GM23338 (cell line): Measurements from ENCODE around the gene ADIRF. TPM values are rescaled to one million over a fixed set of nuclear protein-coding genes. Genes with fewer than 3 reads are reported as not detected.
A peak's percentile ranks its signal among the peaks of the same experiment; 100 is the strongest.

ENCODE experiments used
- ATAC-seq: fragments of 200-7000 bp; cut with Tn5 transposase; 3 replicates; pipeline ENCODE4 v1.9.1; 2020
- DNase-seq: peaks from one replicate; pipeline ENCODE4 v3.0.0-alpha.2; 2015; ENCODE audit warnings: low spot score
- H2AFZ ChIP-seq: fragments of 200-600 bp; sonication (generic); 2 replicates; pipeline ENCODE4 v1.8.0; 2016; ENCODE audit warnings: antibody characterized with exemption, mild to moderate bottlenecking, moderate library complexity
- H3F3A ChIP-seq: fragments of 200-600 bp; sonication (generic); replicated peaks from 2 replicates; pipeline ENCODE4 v1.8.0; 2017; ENCODE audit warnings: antibody characterized with exemption, mixed run types, low read depth
- H3K27ac ChIP-seq: fragments of 200-600 bp; sonication (generic); 2 replicates; pipeline ENCODE4 v1.6.1; 2016; ENCODE audit warnings: low read depth
- H3K27me3 ChIP-seq: fragments of 200-600 bp; sonication (generic); 2 replicates; pipeline ENCODE4 v1.8.0; 2016; ENCODE audit warnings: mild to moderate bottlenecking, mixed run types, moderate library complexity; ENCODE audit not compliant: insufficient read depth
- H3K36me3 ChIP-seq: fragments of 200-600 bp; sonication (generic); 2 replicates; pipeline ENCODE4 v1.8.0; 2016; ENCODE audit warnings: mild to moderate bottlenecking; ENCODE audit not compliant: insufficient read depth
- H3K4me1 ChIP-seq: fragments of 200-600 bp; sonication (generic); 2 replicates; pipeline ENCODE4 v1.8.0; 2016; ENCODE audit warnings: mild to moderate bottlenecking, moderate library complexity; ENCODE audit not compliant: insufficient read depth
- H3K4me2 ChIP-seq: fragments of 200-600 bp; sonication (generic); 2 replicates; pipeline ENCODE4 v1.7.1; 2017; ENCODE audit warnings: mixed run types
- H3K4me3 ChIP-seq: fragments of 200-600 bp; sonication (generic); 2 replicates; pipeline ENCODE4 v1.6.1; 2016; ENCODE audit warnings: mixed run types
- H3K79me2 ChIP-seq: fragments of 200-600 bp; sonication (generic); replicated peaks from 2 replicates; pipeline ENCODE4 v1.8.0; 2017; ENCODE audit warnings: mild to moderate bottlenecking; ENCODE audit not compliant: insufficient read depth
- H3K9me2 ChIP-seq: fragments of 200-600 bp; sonication (generic); 2 replicates; pipeline ENCODE4 v1.8.0; 2017; ENCODE audit not compliant: insufficient read depth
- H4K20me1 ChIP-seq: fragments of 200-600 bp; sonication (generic); replicated peaks from 2 replicates; pipeline ENCODE4 v1.8.0; 2017; ENCODE audit warnings: mild to moderate bottlenecking; ENCODE audit not compliant: insufficient read depth
- H3K27ac Mint-ChIP-seq: 2 replicates; pipeline ENCODE4 v1.8.0; 2020; ENCODE audit warnings: inconsistent platforms, mild to moderate bottlenecking, moderate library complexity, mixed read lengths
- H3K27me3 Mint-ChIP-seq: 3 replicates; pipeline ENCODE4 v1.8.0; 2022; ENCODE audit warnings: low read depth, mild to moderate bottlenecking, moderate library complexity, mixed read lengths, inconsistent platforms; ENCODE audit not compliant: insufficient read depth, poor library complexity
- H3K36me3 Mint-ChIP-seq: 3 replicates; pipeline ENCODE4 v1.8.0; 2021; ENCODE audit warnings: low read depth, mild to moderate bottlenecking, inconsistent platforms, moderate library complexity, mixed read lengths
- H3K4me1 Mint-ChIP-seq: 3 replicates; pipeline ENCODE4 v1.8.0; 2020; ENCODE audit warnings: mild to moderate bottlenecking, inconsistent platforms, mixed read lengths
- H3K4me3 Mint-ChIP-seq: 3 replicates; pipeline ENCODE4 v1.8.0; 2021; ENCODE audit warnings: moderate library complexity, mild to moderate bottlenecking, inconsistent platforms, mixed read lengths
- H3K9me3 Mint-ChIP-seq: 3 replicates; pipeline ENCODE4 v1.8.0; 2020; ENCODE audit warnings: moderate library complexity, mild to moderate bottlenecking, inconsistent platforms, mixed read lengths
- EZH2phosphoT487 ChIP-seq: fragments of 200-600 bp; sonication (generic); IDR thresholded peaks from one replicate; pipeline ENCODE4 v1.8.1; 2018; ENCODE audit warnings: antibody characterized with exemption; ENCODE audit not compliant: unreplicated experiment
- JUNB ChIP-seq: IDR thresholded peaks from one replicate; pipeline ENCODE4 v1.6.1; 2016; ENCODE audit warnings: antibody characterized with exemption; ENCODE audit not compliant: unreplicated experiment
- STAT1 ChIP-seq: IDR thresholded peaks from one replicate; pipeline ENCODE4 v1.6.1; 2016; ENCODE audit warnings: antibody characterized with exemption; ENCODE audit not compliant: unreplicated experiment
- ZNF114 ChIP-seq: fragments of 250-450 bp; sonication (Bioruptor Pico); IDR thresholded peaks from 2 replicates; pipeline ENCODE4 v1.5.0; 2020; ENCODE audit warnings: mild to moderate bottlenecking, moderate library complexity
- ZNF331 ChIP-seq: fragments of 250-450 bp; sonication (Bioruptor Pico); IDR thresholded peaks from 2 replicates; pipeline ENCODE4 v1.5.0; 2020; ENCODE audit warnings: low read depth, mild to moderate bottlenecking, moderate library complexity
- polyA plus RNA-seq: library from polyadenylated mRNA; unstranded; fragments of >200 nt; fragmentation: Nextera tagmentation; extraction: Ambion mirVana; gene quantifications from 2 replicates; pipeline ENCODE4 v1.2.1, GENCODE V29; 2016
- total RNA-seq: library from RNA; depleted of rRNA; stranded (reverse); fragments of >200 nt; shearing (Covaris generic); gene quantifications from 2 replicates; pipeline ENCODE4 v1.2.3, GENCODE V29; 2014
- TF ChIP-seq, protein P1 (sequence below): fragments of 250-450 bp; sonication (Bioruptor Pico); IDR thresholded peaks from 2 replicates; pipeline ENCODE4 v1.5.0; 2020; ENCODE audit warnings: mild to moderate bottlenecking, moderate library complexity

The ADIRF gene
- total and polyA plus RNA-seq, 2 experiments from 2014 or later: 1.7 TPM; not detected in 1

- TF ChIP-seq, protein P1, sequence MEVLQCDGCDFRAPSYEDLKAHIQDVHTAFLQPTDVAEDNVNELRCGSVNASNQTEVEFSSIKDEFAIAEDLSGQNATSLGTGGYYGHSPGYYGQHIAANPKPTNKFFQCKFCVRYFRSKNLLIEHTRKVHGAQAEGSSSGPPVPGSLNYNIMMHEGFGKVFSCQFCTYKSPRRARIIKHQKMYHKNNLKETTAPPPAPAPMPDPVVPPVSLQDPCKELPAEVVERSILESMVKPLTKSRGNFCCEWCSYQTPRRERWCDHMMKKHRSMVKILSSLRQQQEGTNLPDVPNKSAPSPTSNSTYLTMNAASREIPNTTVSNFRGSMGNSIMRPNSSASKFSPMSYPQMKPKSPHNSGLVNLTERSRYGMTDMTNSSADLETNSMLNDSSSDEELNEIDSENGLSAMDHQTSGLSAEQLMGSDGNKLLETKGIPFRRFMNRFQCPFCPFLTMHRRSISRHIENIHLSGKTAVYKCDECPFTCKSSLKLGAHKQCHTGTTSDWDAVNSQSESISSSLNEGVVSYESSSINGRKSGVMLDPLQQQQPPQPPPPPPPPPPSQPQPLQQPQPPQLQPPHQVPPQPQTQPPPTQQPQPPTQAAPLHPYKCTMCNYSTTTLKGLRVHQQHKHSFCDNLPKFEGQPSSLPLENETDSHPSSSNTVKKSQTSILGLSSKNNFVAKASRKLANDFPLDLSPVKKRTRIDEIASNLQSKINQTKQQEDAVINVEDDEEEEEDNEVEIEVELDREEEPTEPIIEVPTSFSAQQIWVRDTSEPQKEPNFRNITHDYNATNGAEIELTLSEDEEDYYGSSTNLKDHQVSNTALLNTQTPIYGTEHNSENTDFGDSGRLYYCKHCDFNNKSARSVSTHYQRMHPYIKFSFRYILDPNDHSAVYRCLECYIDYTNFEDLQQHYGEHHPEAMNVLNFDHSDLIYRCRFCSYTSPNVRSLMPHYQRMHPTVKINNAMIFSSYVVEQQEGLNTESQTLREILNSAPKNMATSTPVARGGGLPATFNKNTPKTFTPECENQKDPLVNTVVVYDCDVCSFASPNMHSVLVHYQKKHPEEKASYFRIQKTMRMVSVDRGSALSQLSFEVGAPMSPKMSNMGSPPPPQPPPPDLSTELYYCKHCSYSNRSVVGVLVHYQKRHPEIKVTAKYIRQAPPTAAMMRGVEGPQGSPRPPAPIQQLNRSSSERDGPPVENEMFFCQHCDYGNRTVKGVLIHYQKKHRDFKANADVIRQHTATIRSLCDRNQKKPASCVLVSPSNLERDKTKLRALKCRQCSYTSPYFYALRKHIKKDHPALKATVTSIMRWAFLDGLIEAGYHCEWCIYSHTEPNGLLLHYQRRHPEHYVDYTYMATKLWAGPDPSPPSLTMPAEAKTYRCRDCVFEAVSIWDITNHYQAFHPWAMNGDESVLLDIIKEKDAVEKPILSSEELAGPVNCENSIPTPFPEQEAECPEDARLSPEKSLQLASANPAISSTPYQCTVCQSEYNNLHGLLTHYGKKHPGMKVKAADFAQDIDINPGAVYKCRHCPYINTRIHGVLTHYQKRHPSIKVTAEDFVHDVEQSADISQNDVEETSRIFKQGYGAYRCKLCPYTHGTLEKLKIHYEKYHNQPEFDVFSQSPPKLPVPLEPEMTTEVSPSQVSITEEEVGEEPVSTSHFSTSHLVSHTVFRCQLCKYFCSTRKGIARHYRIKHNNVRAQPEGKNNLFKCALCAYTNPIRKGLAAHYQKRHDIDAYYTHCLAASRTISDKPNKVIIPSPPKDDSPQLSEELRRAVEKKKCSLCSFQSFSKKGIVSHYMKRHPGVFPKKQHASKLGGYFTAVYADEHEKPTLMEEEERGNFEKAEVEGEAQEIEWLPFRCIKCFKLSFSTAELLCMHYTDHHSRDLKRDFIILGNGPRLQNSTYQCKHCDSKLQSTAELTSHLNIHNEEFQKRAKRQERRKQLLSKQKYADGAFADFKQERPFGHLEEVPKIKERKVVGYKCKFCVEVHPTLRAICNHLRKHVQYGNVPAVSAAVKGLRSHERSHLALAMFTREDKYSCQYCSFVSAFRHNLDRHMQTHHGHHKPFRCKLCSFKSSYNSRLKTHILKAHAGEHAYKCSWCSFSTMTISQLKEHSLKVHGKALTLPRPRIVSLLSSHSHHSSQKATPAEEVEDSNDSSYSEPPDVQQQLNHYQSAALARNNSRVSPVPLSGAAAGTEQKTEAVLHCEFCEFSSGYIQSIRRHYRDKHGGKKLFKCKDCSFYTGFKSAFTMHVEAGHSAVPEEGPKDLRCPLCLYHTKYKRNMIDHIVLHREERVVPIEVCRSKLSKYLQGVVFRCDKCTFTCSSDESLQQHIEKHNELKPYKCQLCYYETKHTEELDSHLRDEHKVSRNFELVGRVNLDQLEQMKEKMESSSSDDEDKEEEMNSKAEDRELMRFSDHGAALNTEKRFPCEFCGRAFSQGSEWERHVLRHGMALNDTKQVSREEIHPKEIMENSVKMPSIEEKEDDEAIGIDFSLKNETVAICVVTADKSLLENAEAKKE (CRISPR knock-in tag): no peak
- no peak for TF ChIP-seq STAT1
Measured at GRCh38 chr10:86942441-86943315, 25.6 kb upstream of the ADIRF start (continued).

- Mint-ChIP-seq H3K4me1 (peaks cover 15% of the 10 kb centered on the region), H3K36me3 (0 out of 3 replicates have a peak, but pooled peaks cover 4% of the 10 kb centered on the region), H3K27me3 (peaks cover 33% of the 10 kb centered on the region), H3K27ac (no peak overlapping the region), H3K9me3 (peaks cover 3% of the 10 kb centered on the region; the same call in 2 of the 3 replicates), H3K4me3 (no peak overlapping the region)
- Histone ChIP-seq H3K4me3 (no peak overlapping the region), H3K79me2 (no peaks in the 10 kb centered on the region), H3K4me1 (peaks cover 6% of the 10 kb centered on the region; the same call in 1 of the 2 replicates), H3K9me2 (no peaks in the 10 kb centered on the region), H4K20me1 (no peaks in the 10 kb centered on the region), H3F3A (no peaks in the 10 kb centered on the region), H3K4me2 (no peak overlapping the region), H3K36me3 (no peaks in the 10 kb centered on the region), H3K27ac (no peak overlapping the region), H2AFZ (peak overlapping the region; percentile 59; the same call in 1 of the 2 replicates), H3K27me3 (peaks cover 8% of the 10 kb centered on the region; the same call in 1 of the 2 replicates)
- no peak for DNase-seq
- ATAC-seq: no peak
- TF ChIP-seq JUNB: no peak
- no peak for TF ChIP-seq ZNF114 (CRISPR knock-in tag)
- no peak for TF ChIP-seq ZNF331 (CRISPR knock-in tag)
- TF ChIP-seq, protein P1 (CRISPR knock-in tag): no peak
- no peak for TF ChIP-seq EZH2phosphoT487
Measured at GRCh38 chr10:86943316-86944030, 24.8 kb upstream of the ADIRF start.
